ENCODE results near the gene GDI2. TPM values are rescaled to one million over a fixed set of nuclear protein-coding genes. Genes with fewer than 3 reads are reported as not detected.
"Not testable (repeated sequence)": the region's sequence is repeated elsewhere in the genome, so short reads cannot be mapped to it uniquely, and the experiment has no call there.

Gene GDI2
- total RNA-seq, 1 experiment from 2014 or later, result 144 TPM

DNA sequence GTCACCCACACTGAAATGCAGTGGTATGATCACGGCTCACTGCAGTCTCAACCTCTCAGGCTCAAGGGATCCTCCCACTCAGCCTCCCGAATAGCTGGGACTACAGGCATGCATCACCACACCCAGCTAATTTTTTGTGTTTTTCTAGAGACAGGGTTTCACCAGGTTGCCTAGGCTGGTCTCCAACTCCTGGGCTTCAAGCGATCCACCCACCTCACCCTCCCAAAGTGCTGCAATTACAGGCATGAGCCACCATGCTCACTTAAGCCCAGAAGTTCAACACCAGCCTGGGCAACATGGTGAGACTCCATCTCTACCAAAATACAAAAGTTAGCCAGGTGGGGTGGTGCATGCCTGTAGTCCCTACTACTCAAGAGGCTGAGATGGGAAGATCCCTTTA lies 33.5 kb downstream of the GDI2 start:
- Histone ChIP-seq H3K9me2 (ENCODE audit: insufficient read depth) (no peaks in the 10 kb centered on the region), H2AFZ (ENCODE audit: low read depth, low read length, poor library complexity, severe bottlenecking) (no peak overlapping the region), H3K36me3 (ENCODE audit: control insufficient read depth in 1 of 2, insufficient read depth in 2 of 2, low read length in 2 of 2) (peaks cover 26 to 28% of the 10 kb centered on the region in 2 experiments), H3K4me2 (ENCODE audit: low read length) (no peak overlapping the region), H3K27me3 (ENCODE audit: insufficient read depth, low read length) (no peaks in the 10 kb centered on the region), H3K9ac (ENCODE audit: low read length) (no peak overlapping the region), H3K27ac (ENCODE audit: low read depth, low read length) (no peak overlapping the region), H4K20me1 (ENCODE audit: insufficient read depth) (peaks cover 17% of the 10 kb centered on the region; the same call in 1 of the 2 replicates), H3K4me3 (replicated peaks in 1 of 2; ENCODE audit: low read depth in 1 of 2, low read length in 2 of 2) (no peak overlapping the region), H3K79me2 (ENCODE audit: insufficient read depth, low read length) (peaks cover 100% of the 10 kb centered on the region), H3K4me1 (ENCODE audit: control insufficient read depth in 1 of 2, insufficient read depth in 2 of 2, low read length in 2 of 2) (no peaks in the 10 kb centered on the region), H3K9me3 (ENCODE audit: control insufficient read depth in 1 of 2, insufficient read depth in 1 of 2, low read depth in 1 of 2, low read length in 2 of 2) (no peaks in the 10 kb centered on the region)
- ATAC-seq (peak; percentile 57), DNase-seq (ENCODE audit: low read depth, low spot score) (no peak)
- intact Hi-C loops (cut with micrococcal nuclease), result no loop called here
- POLR2A ChIA-PET, result no interaction called here
- CTCF ChIA-PET, result no interaction called here
- no peak for TF ChIP-seq EZH2phosphoT487 (IDR thresholded peaks at IDR 0.05; ENCODE audit: borderline replicate concordance)
- TF ChIP-seq SP1 (IDR thresholded peaks at IDR 0.05; ENCODE audit: low read depth), result no peak
- TF ChIP-seq EZH2 (IDR thresholded peaks at IDR 0.05), result no peak
- TF ChIP-seq JUND (IDR thresholded peaks at IDR 0.05), result no peak
- TF ChIP-seq POLR2AphosphoS5 (IDR thresholded peaks at IDR 0.05; ENCODE audit: low read depth, low read length), result no peak
- TF ChIP-seq FOSL1 (IDR thresholded peaks at IDR 0.05; ENCODE audit: low read depth), result no peak
- RAD21 ChIA-PET (ENCODE audit: low non-redundant PET in 1 of 2, low total read pairs in 2 of 2, uncharacterized antibody in 2 of 2, unreplicated experiment in 2 of 2), result no interaction called here
- BruUV-seq (replicated peaks), result no TSS peak

DNA sequence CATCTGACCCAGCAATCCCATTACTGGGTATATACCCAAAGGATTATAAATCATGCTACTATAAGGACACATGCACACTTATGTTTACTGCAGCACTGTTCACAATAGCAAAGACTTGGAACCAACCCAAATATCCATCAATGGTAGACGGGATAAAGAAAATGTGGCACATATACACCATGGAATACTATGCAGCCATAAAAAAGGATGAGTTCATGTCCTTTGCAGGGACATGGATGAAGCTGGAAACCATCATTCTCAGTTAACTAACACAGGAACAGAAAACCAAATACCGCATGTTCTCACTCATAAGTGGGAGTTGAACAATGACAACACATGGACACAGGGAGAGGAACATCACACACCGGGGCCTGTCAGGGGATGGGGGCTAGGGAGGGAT lies 35.5 kb downstream of the GDI2 start:
- H2AFZ ChIP-seq (ENCODE audit: low read depth, low read length, poor library complexity, severe bottlenecking); CTCF ChIA-PET; H3K9me3 ChIP-seq (ENCODE audit: control insufficient read depth in 1 of 2, insufficient read depth in 1 of 2, low read depth in 1 of 2, low read length in 2 of 2); H3K4me1 ChIP-seq (ENCODE audit: control insufficient read depth in 1 of 2, insufficient read depth in 2 of 2, low read length in 2 of 2); BruUV-seq (replicated peaks); H3K27ac ChIP-seq (ENCODE audit: low read depth, low read length); H3K9me2 ChIP-seq (ENCODE audit: insufficient read depth); H3K9ac ChIP-seq (ENCODE audit: low read length); DNase-seq (ENCODE audit: low read depth, low spot score); RAD21 ChIA-PET (ENCODE audit: low non-redundant PET in 1 of 2, low total read pairs in 2 of 2, uncharacterized antibody in 2 of 2, unreplicated experiment in 2 of 2); H3K27me3 ChIP-seq (ENCODE audit: insufficient read depth, low read length); H3K4me3 ChIP-seq (replicated peaks in 1 of 2; ENCODE audit: low read depth in 1 of 2, low read length in 2 of 2); intact Hi-C loops (cut with micrococcal nuclease); H3K4me2 ChIP-seq (ENCODE audit: low read length); POLR2A ChIA-PET; ATAC-seq: not testable (repeated sequence)
- H3K79me2 ChIP-seq (ENCODE audit: insufficient read depth, low read length), result peaks cover 100% of the 10 kb centered on the region
- peaks cover 17% of the 10 kb centered on the region; the same call in 1 of the 2 replicates for H4K20me1 ChIP-seq (ENCODE audit: insufficient read depth)
- peaks cover 15 to 19% of the 10 kb centered on the region in 2 experiments; a peak in 3 of 4 replicates for H3K36me3 ChIP-seq (ENCODE audit: control insufficient read depth in 1 of 2, insufficient read depth in 2 of 2, low read length in 2 of 2)
